Liver (tissue), 9 donors: ENCODE data around the gene ZNF26. TPM values are rescaled to one million over a fixed set of nuclear protein-coding genes. Genes with fewer than 3 reads are reported as not detected.

Source experiments
- DNase-seq: peaks from one replicate; pipeline ENCODE4 v3.0.0-alpha.2; 2017; ENCODE audit warnings: low spot score
- H3K27ac ChIP-seq, 2 donors: one replicate each; pipeline ENCODE4 v1.7.0; 2013; ENCODE audit warnings: inconsistent platforms in 2 of 2, low read length in 2 of 2, control low read depth in 1 of 2, low read depth in 1 of 2, mild to moderate bottlenecking in 1 of 2
- H3K27me3 ChIP-seq, 4 donors: one replicate each; pipeline versions ENCODE4 v1.6.1 to v1.7.0; 2013; ENCODE audit warnings: low read length in 3 of 4, inconsistent platforms in 1 of 4, mild to moderate bottlenecking in 1 of 4, moderate library complexity in 1 of 4; ENCODE audit not compliant: control insufficient read depth in 4 of 4, insufficient read depth in 4 of 4
- H3K36me3 ChIP-seq, 4 donors: one replicate each; pipeline versions ENCODE4 v1.6.1 to v1.7.0; 2013; ENCODE audit warnings: low read length in 3 of 4, mild to moderate bottlenecking in 3 of 4, low read depth in 1 of 4, moderate library complexity in 1 of 4; ENCODE audit not compliant: control insufficient read depth in 4 of 4, insufficient read depth in 3 of 4
- H3K4me1 ChIP-seq, 4 donors: one replicate each; pipeline versions ENCODE4 v1.6.1 to v1.7.0; 2013; ENCODE audit warnings: low read length in 3 of 4, mild to moderate bottlenecking in 3 of 4, moderate library complexity in 1 of 4; ENCODE audit not compliant: control insufficient read depth in 4 of 4, insufficient read depth in 4 of 4
- H3K4me3 ChIP-seq, 3 donors: one replicate each; pipeline versions ENCODE4 v1.6.1 to v1.7.0; 2013; ENCODE audit warnings: low read length in 3 of 3, control low read depth in 1 of 3, low read depth in 1 of 3, mild to moderate bottlenecking in 1 of 3
- H3K9ac ChIP-seq, 2 donors: one replicate each; pipeline ENCODE4 v1.7.0; 2013; ENCODE audit warnings: low read length in 2 of 2, mild to moderate bottlenecking in 2 of 2, moderate library complexity in 2 of 2, control low read depth in 1 of 2, low read depth in 1 of 2
- H3K9me3 ChIP-seq, 4 donors: one replicate each; pipeline versions ENCODE4 v1.6.1 to v1.7.0; 2013; ENCODE audit warnings: low read length in 3 of 4; ENCODE audit not compliant: control insufficient read depth in 4 of 4
- EGR1 ChIP-seq, 2 donors: IDR thresholded peaks; 2 replicates each; pipeline ENCODE4 v1.6.1; 2016 to 2018; ENCODE audit warnings: antibody characterized with exemption in 2 of 2, low read depth in 2 of 2
- GABPA ChIP-seq, 2 donors: IDR thresholded peaks in 1 of 2; conservative IDR thresholded peaks in 1 of 2; 2 replicates each; pipeline ENCODE4 v1.6.1; 2016; ENCODE audit warnings: antibody characterized with exemption in 2 of 2, mild to moderate bottlenecking in 1 of 2, moderate library complexity in 1 of 2
- HNF4A ChIP-seq, 2 donors: conservative IDR thresholded peaks; 2 replicates each; pipeline ENCODE4 v1.6.1; 2016; ENCODE audit warnings: antibody characterized with exemption in 2 of 2, mild to moderate bottlenecking in 2 of 2
- HNF4G ChIP-seq: IDR thresholded peaks from 2 replicates; pipeline ENCODE4 v1.6.1; 2016; ENCODE audit warnings: antibody characterized with exemption
- JUND ChIP-seq, 2 donors: IDR thresholded peaks; 2 replicates each; pipeline ENCODE4 v1.6.1; 2016; ENCODE audit warnings: antibody characterized with exemption in 2 of 2
- NR2F2 ChIP-seq: IDR thresholded peaks from 2 replicates; pipeline ENCODE4 v1.6.1; 2016; ENCODE audit warnings: antibody characterized with exemption
- RAD21 ChIP-seq, 2 donors: IDR thresholded peaks; 2 replicates each; pipeline ENCODE4 v1.6.1; 2016; ENCODE audit warnings: antibody characterized with exemption in 2 of 2, mild to moderate bottlenecking in 2 of 2
- RXRA ChIP-seq, 2 donors: IDR thresholded peaks; 2 replicates each; pipeline ENCODE4 v1.6.1; 2017 to 2018; ENCODE audit warnings: antibody characterized with exemption in 2 of 2, mild to moderate bottlenecking in 1 of 2
- SP1 ChIP-seq: IDR thresholded peaks from 2 replicates; pipeline ENCODE4 v1.6.1; 2018; ENCODE audit warnings: antibody characterized with exemption, mild to moderate bottlenecking
- TAF1 ChIP-seq: conservative IDR thresholded peaks from 2 replicates; pipeline ENCODE4 v1.6.1; 2016; ENCODE audit warnings: antibody characterized with exemption, mild to moderate bottlenecking
- YY1 ChIP-seq: IDR thresholded peaks from 2 replicates; pipeline ENCODE4 v1.6.1; 2016; ENCODE audit warnings: antibody characterized with exemption, mild to moderate bottlenecking
- WGBS: extraction: QIAGEN DNeasy Blood & Tissue Kit; methylation state at CpG from one replicate; pipeline ENCODE4 v1.1.7; 2013; 5-methylcytosine and 5-hydroxymethylcytosine counted together
- polyA plus RNA-seq, 2 donors: library from polyadenylated mRNA; stranded (reverse) in 1 of 2; unstranded in 1 of 2; fragments of 200-250 nt in 1 of 2; fragments of >200 nt in 1 of 2; fragmentation: Nextera tagmentation in 1 of 2; extraction: Ambion mirVana in 1 of 2; gene quantifications; one replicate each; pipeline versions ENCODE4 v1.2.1 to v1.2.3, GENCODE V29; 2013 to 2015
- total RNA-seq, 2 donors: library from RNA; depleted of rRNA; stranded (reverse); fragments of >200 nt; gene quantifications; one replicate each; pipeline ENCODE4 v1.2.3, GENCODE V29; 2014
- TF ChIP-seq, protein P1 (sequence below): IDR thresholded peaks from 2 replicates; pipeline ENCODE4 v1.6.1; 2016; ENCODE audit warnings: antibody characterized with exemption
- TF ChIP-seq, protein P2 (sequence below): fragments of 150-350 bp; IDR thresholded peaks from 2 replicates; pipeline ENCODE4 v1.5.1; 2017; ENCODE audit warnings: improper control_type of control experiment, low read depth, low read length; ENCODE audit not compliant: missing input control
- TF ChIP-seq, protein P3 (sequence below): IDR thresholded peaks from 2 replicates; pipeline ENCODE4 v1.6.1; 2016; ENCODE audit warnings: antibody characterized with exemption
- TF ChIP-seq, protein P4 (sequence below): IDR thresholded peaks from 2 replicates; pipeline ENCODE4 v1.6.1; 2016; ENCODE audit warnings: antibody characterized with exemption
- donor health status: healthy.
- donor health status: healthy.
- donor health status: healthy.
- donor health status: healthy.
- donor health status: healthy.

The ZNF26 gene
- total and polyA plus RNA-seq, 4 donors: 1.7 to 9.5 (median 4.8) TPM

DNA sequence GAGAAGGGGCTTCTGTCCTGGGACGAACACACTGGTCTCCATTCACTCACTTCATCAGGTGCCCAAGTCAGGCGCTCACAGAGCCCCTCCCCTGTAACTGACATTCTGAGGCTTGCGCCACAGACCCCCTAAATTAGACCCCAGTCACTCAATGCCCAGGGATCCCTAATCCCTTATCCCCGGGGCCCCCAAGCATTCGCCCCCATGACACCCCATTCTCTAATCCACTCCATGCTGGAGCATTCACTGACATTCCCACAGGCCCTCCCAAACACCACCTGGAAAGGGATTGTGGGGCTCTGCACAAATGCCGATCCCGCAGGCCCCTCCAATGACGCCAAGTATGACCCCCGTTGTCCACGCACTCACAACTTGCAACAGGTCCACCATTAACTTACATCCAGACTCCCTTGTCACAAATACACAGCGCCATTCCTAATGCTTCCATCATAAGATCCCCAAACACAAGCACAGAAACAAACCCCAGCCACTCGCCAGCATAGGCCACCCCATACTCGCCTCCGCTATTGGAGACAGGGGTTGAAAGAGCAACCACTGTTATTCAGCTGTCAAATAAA lies 31.6 kb upstream of the ZNF26 start:
- H3K9me3 ChIP-seq: peaks cover 14 to 40% (median 31%) of the 10 kb centered on the region in 4 donors
- H3K27me3 ChIP-seq: no peaks in the 10 kb centered on the region
- WGBS: 96% methylated on average over 14 of the region's 14 CpGs
- H3K36me3 ChIP-seq: peaks cover 0 to 12% (median 6%) of the 10 kb centered on the region in 4 donors
- H3K9ac ChIP-seq: no peak overlapping the region
- peak overlapping the region in 1 of 3 donors; percentile 52 for H3K4me3 ChIP-seq
- DNase-seq: no peak
- no peak for TF ChIP-seq HNF4A (conservative IDR thresholded peaks at IDR 0.05)
- TF ChIP-seq TAF1: no peak
- TF ChIP-seq EGR1 (IDR thresholded peaks at IDR 0.05; ENCODE audit: low read depth in 2 of 2): no peak
- TF ChIP-seq GABPA (IDR thresholded peaks at IDR 0.05 in 1 of 2, conservative IDR thresholded peaks at IDR 0.05 in 1 of 2): no peak
- no peak for TF ChIP-seq RXRA (IDR thresholded peaks at IDR 0.05)
- TF ChIP-seq SP1: no peak
- no peak for TF ChIP-seq HNF4G
- TF ChIP-seq NR2F2: no peak
- TF ChIP-seq YY1: no peak
- TF ChIP-seq, protein P1, sequence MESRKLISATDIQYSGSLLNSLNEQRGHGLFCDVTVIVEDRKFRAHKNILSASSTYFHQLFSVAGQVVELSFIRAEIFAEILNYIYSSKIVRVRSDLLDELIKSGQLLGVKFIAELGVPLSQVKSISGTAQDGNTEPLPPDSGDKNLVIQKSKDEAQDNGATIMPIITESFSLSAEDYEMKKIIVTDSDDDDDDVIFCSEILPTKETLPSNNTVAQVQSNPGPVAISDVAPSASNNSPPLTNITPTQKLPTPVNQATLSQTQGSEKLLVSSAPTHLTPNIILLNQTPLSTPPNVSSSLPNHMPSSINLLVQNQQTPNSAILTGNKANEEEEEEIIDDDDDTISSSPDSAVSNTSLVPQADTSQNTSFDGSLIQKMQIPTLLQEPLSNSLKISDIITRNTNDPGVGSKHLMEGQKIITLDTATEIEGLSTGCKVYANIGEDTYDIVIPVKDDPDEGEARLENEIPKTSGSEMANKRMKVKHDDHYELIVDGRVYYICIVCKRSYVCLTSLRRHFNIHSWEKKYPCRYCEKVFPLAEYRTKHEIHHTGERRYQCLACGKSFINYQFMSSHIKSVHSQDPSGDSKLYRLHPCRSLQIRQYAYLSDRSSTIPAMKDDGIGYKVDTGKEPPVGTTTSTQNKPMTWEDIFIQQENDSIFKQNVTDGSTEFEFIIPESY: no peak
- TF ChIP-seq, protein P2, sequence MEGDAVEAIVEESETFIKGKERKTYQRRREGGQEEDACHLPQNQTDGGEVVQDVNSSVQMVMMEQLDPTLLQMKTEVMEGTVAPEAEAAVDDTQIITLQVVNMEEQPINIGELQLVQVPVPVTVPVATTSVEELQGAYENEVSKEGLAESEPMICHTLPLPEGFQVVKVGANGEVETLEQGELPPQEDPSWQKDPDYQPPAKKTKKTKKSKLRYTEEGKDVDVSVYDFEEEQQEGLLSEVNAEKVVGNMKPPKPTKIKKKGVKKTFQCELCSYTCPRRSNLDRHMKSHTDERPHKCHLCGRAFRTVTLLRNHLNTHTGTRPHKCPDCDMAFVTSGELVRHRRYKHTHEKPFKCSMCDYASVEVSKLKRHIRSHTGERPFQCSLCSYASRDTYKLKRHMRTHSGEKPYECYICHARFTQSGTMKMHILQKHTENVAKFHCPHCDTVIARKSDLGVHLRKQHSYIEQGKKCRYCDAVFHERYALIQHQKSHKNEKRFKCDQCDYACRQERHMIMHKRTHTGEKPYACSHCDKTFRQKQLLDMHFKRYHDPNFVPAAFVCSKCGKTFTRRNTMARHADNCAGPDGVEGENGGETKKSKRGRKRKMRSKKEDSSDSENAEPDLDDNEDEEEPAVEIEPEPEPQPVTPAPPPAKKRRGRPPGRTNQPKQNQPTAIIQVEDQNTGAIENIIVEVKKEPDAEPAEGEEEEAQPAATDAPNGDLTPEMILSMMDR: no peak
- TF ChIP-seq, protein P3, sequence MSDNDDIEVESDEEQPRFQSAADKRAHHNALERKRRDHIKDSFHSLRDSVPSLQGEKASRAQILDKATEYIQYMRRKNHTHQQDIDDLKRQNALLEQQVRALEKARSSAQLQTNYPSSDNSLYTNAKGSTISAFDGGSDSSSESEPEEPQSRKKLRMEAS: no peak
- no peak for TF ChIP-seq JUND (IDR thresholded peaks at IDR 0.05)
- TF ChIP-seq, protein P4, sequence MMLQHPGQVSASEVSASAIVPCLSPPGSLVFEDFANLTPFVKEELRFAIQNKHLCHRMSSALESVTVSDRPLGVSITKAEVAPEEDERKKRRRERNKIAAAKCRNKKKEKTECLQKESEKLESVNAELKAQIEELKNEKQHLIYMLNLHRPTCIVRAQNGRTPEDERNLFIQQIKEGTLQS: no peak
- TF ChIP-seq RAD21 (IDR thresholded peaks at IDR 0.05): no peak
- H3K4me1 ChIP-seq: peaks cover 5 to 16% (median 11%) of the 10 kb centered on the region in 4 donors
- H3K27ac ChIP-seq: no peak overlapping the region

DNA sequence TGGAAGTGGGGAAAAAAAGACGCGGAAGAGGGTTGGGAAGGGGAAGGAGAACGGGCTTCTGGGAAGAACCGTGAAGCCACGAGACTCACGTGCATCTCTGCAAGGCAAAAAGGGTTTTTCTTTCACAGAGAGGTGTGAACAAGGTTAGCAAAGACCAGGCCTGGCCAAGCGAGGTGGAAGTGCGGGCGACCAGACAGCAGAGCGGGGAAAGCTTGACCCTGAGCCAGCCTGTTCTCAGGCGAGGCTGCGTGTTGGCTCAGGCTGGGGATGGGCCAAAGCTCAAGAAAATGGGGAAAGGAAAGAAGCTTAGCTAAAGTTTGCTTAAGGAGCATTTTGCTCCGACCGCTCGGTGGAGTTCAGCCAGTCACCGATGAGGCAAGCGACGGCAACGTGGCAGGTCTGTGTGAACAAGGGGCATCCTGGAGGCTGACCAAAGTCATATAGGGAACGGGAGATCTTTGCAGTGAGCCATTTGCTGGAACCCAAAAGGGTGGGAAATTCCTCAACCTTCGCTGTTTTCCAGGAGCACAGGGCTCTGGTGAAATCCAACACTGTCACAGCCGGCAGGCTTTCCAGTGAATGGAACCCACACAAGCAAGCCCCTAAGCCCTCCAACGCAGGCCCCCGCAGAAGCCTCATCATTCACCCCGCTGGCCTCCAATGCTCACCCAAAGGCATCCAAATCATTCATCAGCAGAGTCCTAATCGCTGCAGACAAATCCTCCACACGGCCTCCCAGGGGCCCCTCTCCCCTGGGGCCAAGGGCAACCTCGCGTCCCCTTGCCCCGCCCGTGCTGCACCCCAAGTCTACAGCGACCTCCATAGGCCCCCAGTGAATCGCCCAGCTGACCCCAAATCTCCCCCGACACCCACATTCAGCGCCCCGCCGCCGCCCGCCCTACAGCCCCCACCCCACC lies 30.8 kb upstream of the ZNF26 start:
- Histone ChIP-seq H3K4me3 (peak overlapping the region; percentile 45 to 80 (median 52)), H3K27ac (peak overlapping the region; percentile 81 to 87), H3K9ac (peak overlapping the region; percentile 80 to 86), H3K9me3 (peaks cover 8 to 32% (median 24%) of the 10 kb centered on the region in 4 donors), H3K27me3 (no peaks in the 10 kb centered on the region), H3K36me3 (peaks cover 0 to 6% (median 0%) of the 10 kb centered on the region in 4 donors), H3K4me1 (peaks cover 5 to 16% (median 11%) of the 10 kb centered on the region in 4 donors)
- peak; percentile 46 for DNase-seq
- TF ChIP-seq HNF4G (no peak), HNF4A (conservative IDR thresholded peaks at IDR 0.05) (peak in 1 of 2 donors; percentile 26)
- 18% methylated on average over 39 of the region's 39 CpGs for WGBS
